ENCODE measurements around the gene OR1L8.

Gene OR1L8

DNA sequence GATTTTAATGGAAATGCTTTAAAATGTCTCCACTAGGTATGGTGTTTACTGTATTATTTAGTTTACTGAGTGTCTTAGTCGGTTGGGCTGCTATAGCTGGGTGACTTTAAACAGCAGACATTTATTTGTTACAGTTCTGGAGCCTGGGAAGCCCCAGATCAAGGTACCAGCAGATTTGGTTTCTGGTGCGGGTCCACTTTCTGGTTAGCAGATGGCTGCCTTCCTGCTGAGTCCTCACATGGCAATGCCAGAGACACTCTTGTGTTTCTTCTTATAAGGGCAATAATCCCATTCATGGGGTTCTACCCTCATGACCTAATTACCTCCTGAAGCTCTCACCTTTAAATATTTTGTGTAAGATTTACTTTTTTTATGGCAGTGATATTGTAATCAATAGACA lies 65.0 kb downstream of the OR1L8 start:
- no peak for DNase-seq (ENCODE audit: low read depth in 2 of 2)
